HG03439 (cell line): ENCODE measurements around the gene ANKMY1.

Experiments used
- ATAC-seq: cut with Tn5 transposase; IDR thresholded peaks from one replicate; pipeline ENCODE4 v1.9.1; 2021; ENCODE audit warnings: mild to moderate bottlenecking, moderate library complexity; ENCODE audit not compliant: unreplicated experiment

ANKMY1 gene

DNA sequence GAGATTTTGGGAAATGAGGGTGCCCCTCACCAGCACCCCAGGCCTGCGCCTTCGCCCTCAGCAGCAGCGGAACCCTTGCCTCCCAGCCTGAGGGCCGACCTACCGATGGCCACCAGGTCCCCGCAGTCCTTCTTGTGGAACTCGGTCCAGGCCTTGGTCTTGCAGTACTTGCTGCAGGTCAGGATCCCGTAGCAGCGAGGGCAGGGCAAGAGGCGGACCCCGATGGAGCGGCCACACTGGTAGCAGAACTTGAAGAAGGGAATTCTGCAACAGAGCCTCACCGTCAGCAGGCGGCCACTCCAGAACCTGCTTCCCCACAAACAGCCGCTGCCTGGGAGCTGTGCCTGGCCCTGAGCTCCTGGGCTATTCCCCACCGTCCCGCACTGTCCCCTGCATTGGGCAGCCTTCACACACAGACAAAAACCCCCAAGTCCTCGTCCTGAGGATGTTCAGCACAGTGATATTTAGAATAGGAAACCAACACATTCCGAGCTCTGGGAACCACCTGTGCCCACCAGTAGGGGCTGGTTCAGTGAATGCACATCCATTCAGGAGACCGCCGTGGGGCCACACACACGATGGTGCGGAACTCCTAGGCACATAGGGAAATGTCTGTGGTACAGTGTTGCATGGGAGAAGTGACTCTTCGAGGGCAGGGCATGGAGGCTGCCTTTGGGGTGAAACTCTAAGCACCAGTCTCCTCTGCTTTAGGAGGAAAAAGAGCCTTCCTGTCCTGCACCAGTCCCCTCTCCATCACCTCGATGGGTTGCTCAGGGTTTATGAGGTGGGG, 76.8 kb downstream of the ANKMY1 start:
- no peak for ATAC-seq

- ATAC-seq: no peak
These were observed 78.7 kb downstream of the ANKMY1 start for GRCh38 chr2:240479111-240479501.

DNA sequence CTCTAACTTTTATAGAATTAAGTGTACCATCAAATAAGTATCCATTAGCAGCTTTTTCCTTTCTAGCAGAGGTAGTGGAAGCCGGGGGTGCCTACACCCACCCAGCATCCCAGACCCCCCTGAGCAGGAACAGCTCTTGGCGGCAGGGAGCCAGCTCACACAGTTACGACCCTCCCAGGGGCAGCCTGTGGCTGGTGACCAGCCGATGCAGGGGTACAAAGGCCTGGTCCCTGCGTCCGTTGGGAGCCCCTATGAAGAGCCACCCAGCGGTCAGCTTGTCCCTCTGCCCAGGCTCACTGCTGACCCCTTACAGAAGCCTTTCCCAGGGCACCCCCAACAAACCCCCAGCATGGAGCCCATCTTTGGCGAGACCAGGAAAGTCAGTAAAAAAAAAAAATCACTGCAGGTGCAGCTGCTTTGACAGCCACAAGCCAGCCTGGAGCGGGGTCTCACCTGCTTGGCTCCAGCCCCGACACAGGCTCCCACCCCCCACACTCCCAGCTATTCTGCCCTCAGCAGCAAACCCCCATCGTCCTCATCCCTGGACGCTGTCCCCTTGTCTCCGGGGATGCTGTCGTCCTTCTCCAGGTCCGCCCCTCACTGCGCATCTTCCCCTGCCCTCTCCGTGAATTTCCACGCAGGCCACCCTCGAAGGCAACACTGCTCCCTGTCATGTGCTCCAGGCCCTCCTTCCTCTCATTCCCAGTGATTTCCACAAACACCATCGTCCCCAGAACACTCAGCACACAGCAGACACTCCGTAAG, 79.3 kb downstream of the ANKMY1 start:
- ATAC-seq: no peak

- ATAC-seq: no peak
These were observed 79.9 kb downstream of the ANKMY1 start for GRCh38 chr2:240477916-240478315.

- no peak for ATAC-seq
These were observed 84.6 kb downstream of the ANKMY1 start for GRCh38 chr2:240473211-240473610.

GRCh38 chr2:240472078-240472790, 85.6 kb downstream of the ANKMY1 start:
- ATAC-seq: no peak

- no peak for ATAC-seq
These were observed 88.0 kb downstream of the ANKMY1 start for GRCh38 chr2:240469740-240470139.

- no peak for ATAC-seq
These were observed 88.5 kb downstream of the ANKMY1 start for GRCh38 chr2:240469239-240469636.

GRCh38 chr2:240468303-240469238, 89.2 kb downstream of the ANKMY1 start:
- ATAC-seq: no peak

DNA sequence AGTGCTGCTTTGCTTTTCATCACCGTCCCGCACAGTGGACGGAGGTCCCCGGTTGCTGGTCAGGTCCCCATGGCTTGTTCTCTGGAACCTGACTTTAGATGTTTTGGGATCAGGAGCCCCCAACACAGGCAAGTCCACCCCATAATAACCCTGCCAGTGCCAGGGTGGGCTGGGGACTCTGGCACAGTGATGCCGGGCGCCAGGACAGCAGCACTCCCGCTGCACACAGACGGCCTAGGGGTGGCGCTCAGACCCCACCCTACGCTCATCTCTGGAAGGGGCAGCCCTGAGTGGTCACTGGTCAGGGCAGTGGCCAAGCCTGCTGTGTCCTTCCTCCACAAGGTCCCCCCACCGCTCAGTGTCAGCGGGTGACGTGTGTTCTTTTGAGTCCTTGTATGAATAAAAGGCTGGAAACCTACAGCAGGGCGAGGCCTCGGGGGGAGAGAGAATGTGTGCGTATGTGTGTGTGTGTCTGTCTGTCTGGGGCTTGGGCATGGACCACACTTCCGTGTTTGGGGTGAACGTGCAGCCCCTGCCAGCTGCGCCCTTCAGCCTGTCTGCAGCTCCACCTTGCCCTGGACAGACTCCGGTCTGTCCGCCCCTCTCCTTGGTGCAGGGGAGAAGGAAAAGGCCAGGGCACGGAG, 90.0 kb downstream of the ANKMY1 start:
- ATAC-seq: no peak

DNA sequence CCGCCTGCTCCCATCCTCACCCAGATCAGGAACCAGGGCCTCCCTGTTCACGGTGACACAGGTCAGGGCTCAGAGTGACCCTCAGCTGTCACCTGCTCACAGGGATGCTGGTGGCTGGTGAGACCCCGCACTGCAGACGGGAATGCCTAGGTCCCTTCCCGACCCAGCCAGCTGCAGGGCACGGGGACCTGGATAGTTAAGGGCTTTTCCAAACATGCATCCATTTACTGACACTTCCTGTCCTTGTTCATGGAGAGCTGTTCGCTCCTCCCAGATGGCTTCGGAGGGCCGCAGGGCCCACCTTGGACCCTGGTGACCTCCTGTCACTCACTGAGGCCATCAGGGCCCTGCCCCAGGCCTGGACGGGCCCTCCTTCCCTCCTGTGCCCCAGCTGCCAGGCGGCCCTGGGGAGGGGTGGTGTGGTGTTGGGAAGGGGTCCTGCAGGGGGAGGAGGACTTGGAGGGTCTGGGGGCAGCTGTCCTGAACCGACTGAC, 90.6 kb downstream of the ANKMY1 start:
- ATAC-seq: no peak

GRCh38 chr2:240466579-240467148, 91.1 kb downstream of the ANKMY1 start:
- no peak for ATAC-seq

DNA sequence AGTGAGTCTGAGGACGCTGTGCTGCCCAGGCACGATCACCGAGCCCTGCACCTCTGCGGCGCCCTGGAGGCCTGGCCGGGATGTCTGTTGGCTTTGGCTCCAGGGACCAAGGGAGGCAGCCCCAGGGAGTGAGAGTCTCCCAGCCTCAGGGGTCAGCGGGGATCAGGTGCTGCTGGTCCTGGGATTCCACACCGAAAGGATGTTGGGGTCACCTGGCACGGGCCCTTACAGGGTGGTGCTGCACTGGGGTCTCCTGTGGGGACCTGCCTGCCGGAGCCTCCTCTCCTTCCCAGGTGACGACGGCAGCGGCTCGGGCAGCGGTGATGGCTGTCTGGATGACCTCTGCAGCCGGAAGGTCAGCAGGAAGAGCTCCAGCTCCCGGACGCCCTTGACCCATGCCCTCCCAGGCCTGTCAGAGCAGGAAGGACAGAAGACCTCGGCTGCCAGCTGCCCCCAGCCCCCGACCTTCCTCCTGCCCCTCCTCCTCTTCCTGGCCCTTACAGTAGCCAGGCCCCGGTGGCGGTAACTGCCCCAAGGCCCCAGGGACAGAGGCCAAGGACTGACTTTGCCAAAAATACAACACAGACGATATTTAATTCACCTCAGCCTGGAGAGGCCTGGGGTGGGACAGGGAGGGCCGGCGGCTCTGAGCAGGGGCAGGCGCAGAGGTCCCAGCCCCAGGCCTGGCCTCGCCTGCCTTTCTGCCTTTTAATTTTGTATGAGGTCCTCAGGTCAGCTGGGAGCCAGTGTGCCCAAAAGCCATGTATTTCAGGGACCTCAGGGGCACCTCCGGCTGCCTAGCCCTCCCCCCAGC, 91.8 kb downstream of the ANKMY1 start:
- ATAC-seq: no peak

GRCh38 chr2:240465268-240465764, 92.5 kb downstream of the ANKMY1 start:
- ATAC-seq: no peak

- ATAC-seq: no peak
These were observed 93.1 kb downstream of the ANKMY1 start for GRCh38 chr2:240464514-240465241.

GRCh38 chr2:240463866-240464481, 93.8 kb downstream of the ANKMY1 start:
- ATAC-seq: no peak

DNA sequence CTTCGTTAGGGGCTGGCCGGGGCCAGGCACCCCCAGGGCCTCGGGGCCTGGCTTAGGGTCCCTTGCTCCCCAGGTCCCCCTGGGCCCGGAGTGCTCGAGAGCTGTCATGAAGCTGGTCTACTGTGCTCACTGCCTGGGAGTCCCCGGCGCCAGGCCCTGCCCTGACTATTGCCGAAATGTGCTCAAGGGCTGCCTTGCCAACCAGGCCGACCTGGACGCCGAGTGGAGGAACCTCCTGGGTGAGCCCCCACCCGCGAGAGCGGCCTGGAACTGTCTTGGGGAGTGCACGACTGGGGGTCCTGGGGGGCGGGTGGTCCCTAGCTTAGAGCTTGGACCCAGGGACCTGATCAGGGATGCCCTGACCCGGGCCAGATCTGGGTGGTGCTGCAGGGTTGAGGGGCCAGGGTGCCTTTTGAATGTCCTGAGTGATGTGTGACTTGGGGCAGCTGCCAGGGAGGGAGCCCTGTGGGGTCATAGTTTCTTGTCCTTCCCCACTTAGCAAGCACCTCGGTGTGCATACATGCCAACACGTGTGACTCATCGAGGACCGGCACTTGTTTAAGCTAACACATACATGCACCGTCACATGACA, 94.4 kb downstream of the ANKMY1 start:
- ATAC-seq: no peak
